HL-60/S4 treated with phorbol 12-myristate 13-acetate at 8.2 ng/mL for 4 days and 3 days (cell line): ENCODE results near the gene SLC22A23.
"Not testable (repeated sequence)": the region's sequence is repeated elsewhere in the genome, so short reads cannot be mapped to it uniquely, and the experiment has no call there.

ENCODE experiments used
- in situ Hi-C: fragments of 300-500 bp; cut with MboI; formaldehyde crosslinking; loops from 2 replicates; pipeline ENCODE4 v1.15.0; 2022; ENCODE audit warnings: low sequenced_read_pairs

The SLC22A23 gene

DNA sequence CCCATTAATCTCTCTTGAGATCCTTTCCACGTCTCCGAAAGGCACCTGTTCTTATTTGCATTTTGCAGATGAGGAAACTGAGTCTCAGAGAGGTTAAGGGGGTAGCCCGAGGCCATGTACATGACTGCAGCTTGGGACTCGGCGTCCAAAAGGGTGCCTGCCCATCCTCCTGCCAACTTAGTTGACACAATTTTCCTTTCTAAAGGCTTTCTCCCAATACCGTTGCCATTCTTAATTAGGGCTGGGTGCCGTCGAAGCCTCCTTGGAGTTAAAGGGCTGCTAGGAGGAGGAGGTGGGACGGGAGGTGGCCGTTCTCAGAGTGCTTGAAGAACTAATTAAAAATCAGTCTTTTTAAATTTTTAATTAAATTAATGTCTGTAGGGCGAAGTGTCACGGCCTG lies 198.6 kb downstream of the SLC22A23 start:
- in situ Hi-C loops, result loop anchor here (10.0 to 25.0 kb wide), 2 partner anchors 133 to 754 kb away; a partner anchor contains a TSS

DNA sequence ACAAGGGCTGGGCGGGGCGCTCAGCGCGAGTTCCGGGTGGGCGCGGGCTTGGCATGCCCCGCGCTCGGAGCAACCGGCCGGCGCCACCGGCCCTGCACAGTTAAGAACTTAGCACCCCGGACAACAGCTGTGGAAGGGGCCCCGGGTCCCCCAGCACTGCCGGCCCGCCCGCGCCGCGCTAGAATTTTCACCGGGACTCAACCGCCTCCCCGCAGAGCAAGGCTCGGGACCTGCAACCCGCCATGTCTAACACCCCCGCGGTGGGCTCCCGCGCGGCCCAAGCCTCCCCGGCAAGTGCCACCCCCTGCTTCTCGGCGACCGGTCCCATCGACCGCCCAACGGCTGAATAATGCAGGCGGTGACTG lies 203.3 kb downstream of the SLC22A23 start:
- in situ Hi-C loops, result loop anchor here (10.0 to 25.0 kb wide), 2 partner anchors 129 to 759 kb away; a partner anchor contains a TSS

GRCh38 chr6:3252861-3253596 lies 203.8 kb downstream of the SLC22A23 start:
- in situ Hi-C loops, result loop anchor here (10.0 to 25.0 kb wide), 2 partner anchors 128 to 759 kb away; a partner anchor contains a TSS

DNA sequence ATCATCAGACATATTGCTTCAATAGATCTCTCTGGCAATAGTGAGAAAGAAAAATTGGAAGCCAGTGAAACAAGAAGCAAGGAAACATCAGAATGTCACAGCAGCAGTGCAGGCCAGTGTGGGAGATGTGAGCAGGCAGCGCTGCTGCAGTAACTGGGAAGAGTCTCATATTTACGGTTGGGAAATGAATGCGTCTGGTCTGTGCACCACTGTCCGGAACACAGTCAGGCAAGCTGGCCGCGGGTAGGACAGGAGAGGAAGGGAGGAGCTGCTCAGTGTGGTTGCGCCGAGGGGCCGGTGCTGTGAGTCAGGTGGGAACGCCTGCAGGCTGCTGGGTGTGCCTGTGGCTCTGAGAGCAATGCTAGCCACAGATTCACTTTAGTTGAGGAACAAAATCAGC lies 204.5 kb downstream of the SLC22A23 start:
- in situ Hi-C loops, result loop anchor here (10.0 to 25.0 kb wide), 2 partner anchors 128 to 760 kb away; a partner anchor contains a TSS

DNA sequence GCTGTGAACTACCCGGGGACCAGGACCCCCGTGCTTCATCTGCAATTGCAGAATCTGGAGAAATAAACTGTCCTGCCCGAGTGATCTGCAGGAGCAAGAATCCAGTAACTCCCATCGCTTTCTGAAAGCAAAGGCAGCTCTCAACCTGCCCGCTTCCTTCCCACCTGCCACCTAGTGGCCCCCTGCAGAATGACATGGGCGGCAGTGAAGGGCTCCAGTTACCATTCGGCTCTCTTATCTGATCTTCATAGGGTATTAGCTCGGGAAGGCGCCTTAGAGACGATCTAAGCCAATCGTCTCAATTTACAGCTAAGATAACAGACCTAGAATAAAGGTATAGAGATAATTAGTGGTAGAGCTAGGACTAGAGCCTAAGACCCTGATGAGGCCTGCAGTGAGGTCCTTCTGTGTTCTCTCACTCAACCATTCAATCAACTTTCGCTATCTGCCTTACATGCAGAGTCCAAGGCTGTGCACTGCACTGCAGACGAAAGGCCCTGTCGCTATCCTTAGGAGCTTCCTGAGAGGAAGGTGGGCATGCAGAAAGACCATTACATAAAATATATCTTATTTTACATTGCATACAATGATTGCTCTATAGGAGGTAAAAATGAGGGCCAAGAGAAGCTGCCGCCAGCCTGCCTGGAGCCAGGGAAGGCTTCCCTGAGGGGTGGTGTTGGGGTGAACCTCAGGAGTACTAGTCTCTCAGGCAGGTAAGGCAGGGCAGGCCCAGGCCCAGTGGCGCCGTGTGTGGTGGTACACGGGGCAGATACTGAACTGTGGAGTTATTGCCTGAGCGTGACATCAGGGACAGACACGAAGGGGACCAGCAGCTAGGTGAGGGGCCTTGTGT lies 205.2 kb downstream of the SLC22A23 start:
- in situ Hi-C loops, result loop anchor here (10.0 to 25.0 kb wide), 2 partner anchors 127 to 761 kb away; a partner anchor contains a TSS

GRCh38 chr6:3250231-3250675 lies 206.6 kb downstream of the SLC22A23 start:
- in situ Hi-C loops, result loop anchor here (10.0 to 25.0 kb wide), 2 partner anchors 125 to 762 kb away; a partner anchor contains a TSS

DNA sequence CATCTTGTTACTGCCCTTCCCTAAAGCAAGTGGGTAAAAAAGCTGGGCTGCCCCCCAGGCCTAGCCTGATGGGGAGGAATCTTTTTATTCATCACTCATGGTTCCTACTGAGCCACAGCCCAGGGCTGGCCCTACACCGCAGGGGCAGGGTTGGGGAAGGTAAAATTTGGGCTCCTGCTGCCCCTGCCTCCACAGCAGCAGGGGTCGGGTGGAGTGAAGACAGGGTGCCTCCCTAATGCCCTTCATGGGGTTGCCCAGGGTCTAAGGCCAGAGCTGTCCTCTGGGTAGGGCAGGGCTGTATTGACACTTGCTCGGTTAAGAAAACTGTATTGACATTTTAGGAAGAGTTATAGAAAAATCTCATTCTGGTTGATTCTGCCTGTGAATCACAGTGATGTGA lies 207.0 kb downstream of the SLC22A23 start:
- in situ Hi-C loops, result loop anchor here (10.0 to 25.0 kb wide), 2 partner anchors 125 to 762 kb away; a partner anchor contains a TSS

DNA sequence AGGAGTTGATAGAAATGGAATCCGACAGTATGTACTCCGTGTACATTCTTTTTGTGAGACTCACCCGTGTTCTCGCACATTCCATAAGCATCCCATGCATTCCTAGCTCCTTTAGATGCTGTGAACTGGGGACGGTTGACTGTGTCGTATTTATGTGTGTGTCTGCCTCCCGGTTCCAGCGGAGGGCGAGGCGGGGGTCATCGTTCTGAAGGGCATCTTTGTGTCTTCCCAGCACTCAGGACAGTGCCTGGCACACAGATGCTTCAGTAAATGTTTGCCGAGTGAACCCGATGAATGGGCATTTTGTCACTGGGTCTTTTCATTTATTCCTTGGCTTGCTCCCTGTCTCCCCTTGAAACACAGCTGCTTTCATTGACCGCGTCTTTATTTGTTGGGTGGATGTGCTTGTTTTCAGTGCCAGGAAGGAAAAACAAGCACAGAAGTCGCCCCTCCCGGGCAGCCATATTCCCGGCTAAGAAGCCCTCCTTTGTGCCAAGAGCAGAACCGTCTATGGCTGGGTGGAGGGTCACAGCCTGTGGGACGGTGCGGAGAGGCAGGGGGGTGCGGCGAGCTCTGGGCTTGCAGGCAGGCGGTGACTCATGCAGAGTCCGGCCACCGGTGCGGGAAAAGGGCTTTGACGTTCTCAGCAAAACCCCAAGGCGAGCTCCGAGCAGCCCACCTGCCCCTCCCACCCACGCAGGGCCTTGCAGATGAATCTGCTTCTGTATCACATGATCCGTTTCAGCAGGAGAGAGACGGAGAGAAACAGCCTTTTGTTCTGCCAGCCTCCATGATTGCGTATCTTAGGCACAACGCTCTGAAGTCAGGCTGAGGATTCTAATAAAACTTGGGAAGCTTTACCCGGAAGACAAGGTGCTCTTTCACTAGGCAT lies 209.3 kb downstream of the SLC22A23 start:
- in situ Hi-C loops, result no loop called here

DNA sequence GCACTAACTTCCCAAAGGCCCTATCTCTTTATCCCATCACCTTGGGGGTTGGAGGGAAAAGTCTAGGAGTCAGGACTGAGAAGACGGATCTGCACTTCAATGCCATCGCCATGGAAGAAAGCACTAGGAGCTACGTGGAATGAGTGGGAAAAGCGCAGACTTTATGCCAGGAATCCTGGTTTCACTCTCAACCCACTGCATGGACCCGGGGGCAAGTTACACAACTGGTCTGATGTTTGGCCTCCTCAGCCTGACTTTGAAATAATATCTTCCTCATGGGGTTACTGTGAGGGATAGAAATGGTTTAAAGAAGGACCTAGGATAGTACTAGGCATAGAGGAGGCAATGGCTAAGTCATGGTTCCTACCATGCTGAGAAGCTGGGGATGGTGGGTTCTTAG lies 211.6 kb downstream of the SLC22A23 start:
- in situ Hi-C loops, result no loop called here

GRCh38 chr6:3244832-3245161 lies 212.1 kb downstream of the SLC22A23 start:
- in situ Hi-C loops, result not testable (repeated sequence)

GRCh38 chr6:3244003-3244831 lies 212.6 kb downstream of the SLC22A23 start:
- in situ Hi-C loops, result no loop called here

- in situ Hi-C loops, result no loop called here
These were observed 214.1 kb downstream of the SLC22A23 start for GRCh38 chr6:3242768-3243167.

- in situ Hi-C loops, result not testable (repeated sequence)
These were observed 215.1 kb downstream of the SLC22A23 start for GRCh38 chr6:3241745-3242144.

DNA sequence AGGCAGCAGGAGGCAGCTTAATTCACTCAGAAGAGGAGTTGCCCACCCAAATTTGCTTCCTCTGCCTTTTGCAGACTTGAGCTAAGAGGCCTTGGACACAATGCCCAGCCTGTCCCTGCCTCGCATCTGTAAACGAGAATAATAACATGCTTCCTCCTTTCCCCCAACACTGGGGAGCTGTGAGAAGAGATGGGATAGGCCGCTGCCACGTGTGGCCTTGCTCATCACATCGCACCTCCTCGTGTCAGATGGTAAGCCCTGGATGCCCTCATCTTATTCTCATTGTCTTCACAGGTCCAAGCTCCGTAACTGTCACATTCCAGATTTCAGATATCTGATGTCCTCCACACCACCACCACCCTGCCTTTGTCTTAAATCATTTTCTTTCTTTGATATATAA lies 216.3 kb downstream of the SLC22A23 start:
- in situ Hi-C loops, result no loop called here

GRCh38 chr6:3239110-3239830 lies 217.6 kb downstream of the SLC22A23 start:
- in situ Hi-C loops, result no loop called here

DNA sequence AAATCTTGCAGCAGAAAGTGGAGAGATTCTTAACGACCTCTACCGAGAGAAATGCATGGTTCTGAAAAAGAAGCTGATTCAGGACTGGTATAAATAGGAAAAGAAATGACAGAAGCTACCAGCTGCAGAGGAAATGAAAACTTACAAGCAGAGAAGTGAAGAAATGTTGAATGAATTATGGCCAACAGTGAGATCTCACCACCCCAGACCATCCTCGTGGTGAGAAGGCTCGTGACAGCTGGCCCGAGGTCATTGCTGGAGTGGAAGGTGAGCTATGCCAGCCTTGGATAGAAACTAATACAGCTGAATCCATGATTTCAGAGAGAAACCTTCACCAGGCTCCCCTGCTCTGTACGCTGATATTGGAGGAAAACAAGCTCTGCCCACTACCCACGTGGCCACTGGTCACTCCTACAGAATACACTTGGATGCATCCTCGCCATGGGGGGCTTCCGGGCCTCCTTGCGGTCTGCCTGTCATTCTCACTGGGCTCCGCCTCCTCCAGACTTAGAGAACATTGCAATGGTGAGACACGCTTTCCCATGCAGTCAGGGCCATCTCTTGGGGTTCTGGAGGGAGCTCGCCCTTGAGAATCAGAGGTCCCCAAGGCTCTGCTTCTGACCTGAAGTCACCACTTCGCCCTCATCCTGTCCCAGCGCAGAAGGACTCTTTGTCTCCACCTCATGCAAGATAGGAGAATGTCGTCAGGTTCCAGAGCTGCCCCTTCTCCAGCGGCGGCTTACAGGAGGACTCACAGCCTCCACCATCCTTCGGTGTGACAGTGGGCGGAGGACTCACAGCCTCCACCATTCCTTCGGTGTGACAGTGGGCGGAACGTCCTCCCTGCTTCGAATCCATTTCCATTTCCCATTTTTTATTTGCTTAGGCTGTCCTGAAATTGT lies 218.8 kb downstream of the SLC22A23 start:
- in situ Hi-C loops, result no loop called here

DNA sequence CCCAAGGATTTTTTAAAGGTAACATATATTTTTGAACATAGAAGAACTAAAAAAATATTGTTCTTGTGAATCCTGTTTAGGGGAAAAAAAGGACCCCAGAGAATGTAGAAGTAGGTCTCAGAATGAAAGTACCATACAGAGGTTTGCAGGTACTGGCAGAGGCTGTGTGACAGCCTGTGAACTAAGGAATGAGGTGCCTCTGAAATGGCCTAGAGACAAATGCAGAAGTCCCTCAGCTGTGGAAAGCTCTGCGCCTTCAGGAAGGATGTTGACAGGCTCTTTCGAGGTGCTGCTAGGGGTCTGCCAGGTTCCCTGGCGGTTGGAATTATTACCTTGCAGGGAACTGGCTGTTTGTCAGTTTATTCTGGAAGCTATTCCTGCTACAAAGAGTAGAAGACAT lies 220.8 kb downstream of the SLC22A23 start:
- in situ Hi-C loops, result no loop called here

- in situ Hi-C loops, result no loop called here
These were observed 221.4 kb downstream of the SLC22A23 start for GRCh38 chr6:3235486-3235885.
